Sigmoid colon (tissue), 7 donors: ENCODE results near the gene CCNL2. TPM values are rescaled to one million over a fixed set of nuclear protein-coding genes. Genes with fewer than 3 reads are reported as not detected.

ENCODE experiments used
- DNase-seq: peaks from one replicate; pipeline ENCODE4 v3.0.0-alpha.2; 2019
- H3K27ac ChIP-seq, 4 donors: fragments of 200-600 bp; sonication (generic); one replicate each; pipeline ENCODE4 v1.5.1; 2016 to 2019; ENCODE audit warnings: mild to moderate bottlenecking in 1 of 4
- H3K27me3 ChIP-seq, 3 donors: fragments of 200-600 bp; sonication (generic); one replicate each; pipeline ENCODE4 v1.5.1; 2019; ENCODE audit warnings: mild to moderate bottlenecking in 1 of 3
- H3K36me3 ChIP-seq, 4 donors: fragments of 200-600 bp; sonication (generic); one replicate each; pipeline ENCODE4 v1.5.1; 2016 to 2019
- H3K4me1 ChIP-seq, 4 donors: fragments of 200-600 bp; sonication (generic); one replicate each; pipeline ENCODE4 v1.5.1; 2017 to 2019
- H3K4me3 ChIP-seq, 4 donors: fragments of 200-600 bp; sonication (generic); one replicate each; pipeline ENCODE4 v1.5.1; 2017 to 2019; ENCODE audit warnings: mild to moderate bottlenecking in 2 of 4, moderate library complexity in 1 of 4
- H3K9me3 ChIP-seq, 4 donors: fragments of 200-600 bp in 3 of 4; sonication (generic) in 3 of 4; one replicate each; pipeline versions ENCODE4 v1.5.1 to v1.6.1; 2013 to 2019
- CTCF ChIP-seq, 4 experiments: fragments of 450-650 bp in 3 of 4; fragments of 200-600 bp in 1 of 4; IDR thresholded peaks; one replicate each; pipeline ENCODE4 v1.5.1; 2016 to 2019; ENCODE audit warnings: antibody characterized with exemption in 4 of 4, mild to moderate bottlenecking in 3 of 4, moderate library complexity in 2 of 4
- EP300 ChIP-seq, 4 donors: sonication (generic); formaldehyde crosslinking; IDR thresholded peaks; one replicate each; pipeline ENCODE4 v1.6.1; 2017; ENCODE audit warnings: antibody characterized with exemption in 4 of 4
- POLR2A ChIP-seq, 2 donors: fragments of 450-650 bp; IDR thresholded peaks; one replicate each; pipeline ENCODE4 v1.6.1; 2016; ENCODE audit warnings: antibody characterized with exemption in 2 of 2, mild to moderate bottlenecking in 2 of 2, moderate library complexity in 2 of 2
- POLR2AphosphoS5 ChIP-seq, 4 donors: sonication (generic); formaldehyde crosslinking; IDR thresholded peaks; one replicate each; pipeline ENCODE4 v1.6.1; 2017; ENCODE audit warnings: antibody characterized with exemption in 4 of 4
- WGBS, 2 donors: extraction: QIAGEN DNeasy Blood & Tissue Kit; methylation state at CpG; one replicate each; pipeline ENCODE4 v1.1.7; 2013; 5-methylcytosine and 5-hydroxymethylcytosine counted together
- intact Hi-C: fragments of 100-400 bp; cut with DNase I; formaldehyde crosslinking; loops from one replicate; pipeline ENCODE4 v1.15.1; 2023
- polyA plus RNA-seq, 3 donors: library from polyadenylated mRNA; stranded (reverse); fragments of 200-250 nt; gene quantifications; one replicate each; pipeline ENCODE4 v1.2.3, GENCODE V29; 2013
- total RNA-seq, 4 donors: library from RNA; depleted of rRNA; stranded (reverse); fragments of >200 nt; gene quantifications; one replicate each; pipeline ENCODE4 v1.1.0, GENCODE V29; 2016
- donor health status: healthy with polysubstance abuse.
- donor health status: Bipolar disorder and iron deficiency.
- donor health status: healthy.

CCNL2 gene
- total and polyA plus RNA-seq, 7 donors: 15.0 to 375 (median 139) TPM

- H3K27ac ChIP-seq: no peak overlapping the region
- no peak overlapping the region for H3K4me3 ChIP-seq
- TF ChIP-seq CTCF (IDR thresholded peaks at IDR 0.05) (no peak), POLR2A (IDR thresholded peaks at IDR 0.05) (no peak), POLR2AphosphoS5 (IDR thresholded peaks at IDR 0.05) (no peak), EP300 (IDR thresholded peaks at IDR 0.05) (no peak)
- intact Hi-C loops: no loop called here
- no peaks in the 10 kb centered on the region for H3K9me3 ChIP-seq
- no peak for DNase-seq
- H3K36me3 ChIP-seq: no peaks in the 10 kb centered on the region
- no peaks in the 10 kb centered on the region for H3K27me3 ChIP-seq
- H3K4me1 ChIP-seq: peaks cover 0 to 38% (median 26%) of the 10 kb centered on the region in 4 donors
- WGBS, 2 donors: 83 to 90% methylated on average over 7 of the region's 7 CpGs
Measured at GRCh38 chr1:1423245-1423597, 24.1 kb upstream of the CCNL2 start.

GRCh38 chr1:1422465-1423244 is 23.5 kb upstream of the CCNL2 start:
- peaks cover 0 to 34% (median 24%) of the 10 kb centered on the region in 4 donors for H3K4me1 ChIP-seq
- DNase-seq: no peak
- intact Hi-C loops: no loop called here
- no peaks in the 10 kb centered on the region for H3K9me3 ChIP-seq
- no peaks in the 10 kb centered on the region for H3K27me3 ChIP-seq
- TF ChIP-seq POLR2AphosphoS5 (IDR thresholded peaks at IDR 0.05) (no peak), CTCF (IDR thresholded peaks at IDR 0.05) (no peak), POLR2A (IDR thresholded peaks at IDR 0.05) (no peak), EP300 (IDR thresholded peaks at IDR 0.05) (no peak)
- no peaks in the 10 kb centered on the region for H3K36me3 ChIP-seq
- H3K27ac ChIP-seq: no peak overlapping the region
- 66 to 70% methylated on average over 29 of the region's 29 CpGs for WGBS, 2 donors
- no peak overlapping the region for H3K4me3 ChIP-seq

- Histone ChIP-seq H3K9me3 (no peaks in the 10 kb centered on the region), H3K4me3 (no peak overlapping the region), H3K36me3 (no peaks in the 10 kb centered on the region), H3K4me1 (peaks cover 0 to 31% (median 23%) of the 10 kb centered on the region in 4 donors), H3K27me3 (no peaks in the 10 kb centered on the region), H3K27ac (peak overlapping the region in 2 of 4 donors; percentile 61 to 71)
- WGBS, 2 donors: 76 to 85% methylated on average over 7 of the region's 7 CpGs
- no peak for DNase-seq
- intact Hi-C loops: loop anchor here (2.0 kb wide), 1 partner anchor 19 kb away; no protein-coding TSS in a partner anchor
- no peak for TF ChIP-seq CTCF (IDR thresholded peaks at IDR 0.05)
- no peak for TF ChIP-seq EP300 (IDR thresholded peaks at IDR 0.05)
- TF ChIP-seq POLR2AphosphoS5 (IDR thresholded peaks at IDR 0.05): no peak
- no peak for TF ChIP-seq POLR2A (IDR thresholded peaks at IDR 0.05)
Measured at GRCh38 chr1:1421907-1422464, 22.9 kb upstream of the CCNL2 start.

GRCh38 chr1:1421147-1421906 is 22.2 kb upstream of the CCNL2 start, which contains the start of gene ANKRD65:
Gene ANKRD65 (minus strand): TSS chr1:1421276. CDS start chr1:1421005, 271 bp downstream.
- Histone ChIP-seq H3K27me3 (no peaks in the 10 kb centered on the region), H3K4me3 (peak within 1 kb of the TSS in 3 of 4 donors; percentile 51 to 60 (median 58)), H3K4me1 (peaks cover 0 to 31% (median 23%) of the 10 kb centered on the region in 4 donors), H3K36me3 (no peaks in the 10 kb centered on the region), H3K27ac (peak within 1 kb of the TSS in 3 of 4 donors; percentile 61 to 87 (median 71)), H3K9me3 (no peaks in the 10 kb centered on the region)
- TF ChIP-seq POLR2A (IDR thresholded peaks at IDR 0.05): no peak
- no peak for TF ChIP-seq EP300 (IDR thresholded peaks at IDR 0.05)
- no peak for TF ChIP-seq POLR2AphosphoS5 (IDR thresholded peaks at IDR 0.05)
- no peak for TF ChIP-seq CTCF (IDR thresholded peaks at IDR 0.05)
- intact Hi-C loops: loop anchor here (2.0 kb wide), 1 partner anchor 19 kb away; no protein-coding TSS in a partner anchor
- 77 to 81% methylated on average over 18 of the region's 18 CpGs for WGBS, 2 donors
- no peak for DNase-seq
